Tibial nerve (tissue), 4 donors: ENCODE measurements around the gene ABLIM2. TPM values are rescaled to one million over a fixed set of nuclear protein-coding genes. Genes with fewer than 3 reads are reported as not detected.

Experiments
- DNase-seq, 2 donors: peaks; one replicate each; pipeline ENCODE4 v3.0.0-alpha.2; 2019; ENCODE audit warnings: low spot score in 2 of 2
- H3K27ac ChIP-seq, 4 donors: fragments of 200-600 bp; sonication (generic) in 3 of 4; one replicate each; pipeline ENCODE4 v1.5.1; 2017 to 2019; ENCODE audit warnings: mild to moderate bottlenecking in 1 of 4
- H3K27me3 ChIP-seq, 2 donors: fragments of 200-600 bp; sonication (generic) in 1 of 2; one replicate each; pipeline versions ENCODE4 v1.5.1 to v1.6.0; 2017 to 2019
- H3K36me3 ChIP-seq, 3 donors: fragments of 200-600 bp; sonication (generic); one replicate each; pipeline ENCODE4 v1.5.1; 2018 to 2019
- H3K4me1 ChIP-seq, 4 donors: fragments of 200-600 bp; sonication (generic) in 3 of 4; one replicate each; pipeline ENCODE4 v1.5.1; 2017 to 2019
- H3K4me3 ChIP-seq, 4 donors: fragments of 200-600 bp; sonication (generic) in 3 of 4; one replicate each; pipeline ENCODE4 v1.5.1; 2017 to 2019; ENCODE audit warnings: mild to moderate bottlenecking in 1 of 4, moderate library complexity in 1 of 4
- H3K9me3 ChIP-seq, 4 donors: fragments of 200-600 bp; sonication (generic) in 3 of 4; one replicate each; pipeline ENCODE4 v1.5.1; 2017 to 2019
- CTCF ChIP-seq, 5 experiments: fragments of 200-600 bp in 3 of 5; fragments of 450-650 bp in 2 of 5; sonication (generic) in 3 of 5; IDR thresholded peaks; one replicate each; pipeline ENCODE4 v1.5.1; 2016 to 2019; ENCODE audit warnings: antibody characterized with exemption in 5 of 5, mild to moderate bottlenecking in 3 of 5, moderate library complexity in 2 of 5
- EP300 ChIP-seq, 2 donors: sonication (generic); formaldehyde crosslinking; IDR thresholded peaks; one replicate each; pipeline ENCODE4 v1.6.1; 2017; ENCODE audit warnings: antibody characterized with exemption in 2 of 2, mild to moderate bottlenecking in 1 of 2
- POLR2A ChIP-seq, 2 donors: fragments of 450-650 bp; IDR thresholded peaks; one replicate each; pipeline ENCODE4 v1.6.1; 2017; ENCODE audit warnings: antibody characterized with exemption in 2 of 2, mild to moderate bottlenecking in 2 of 2, moderate library complexity in 2 of 2
- WGBS, 2 donors: methylation state at CpG; one replicate each; pipeline ENCODE4 v1.1.5; 2018; 5-methylcytosine and 5-hydroxymethylcytosine counted together
- total RNA-seq, 4 donors: library from RNA; depleted of rRNA; stranded (reverse); fragments of >200 nt; gene quantifications; one replicate each; pipeline ENCODE4 v1.1.0, GENCODE V29; 2016

ABLIM2 gene
- total RNA-seq, 4 donors from 2014 or later = 29.1 to 125 (median 41.7) TPM

- Histone ChIP-seq H3K4me1 (no peaks in the 10 kb centered on the region), H3K27ac (no peak overlapping the region), H3K36me3 (peaks cover 0 to 6% (median 0%) of the 10 kb centered on the region in 3 donors), H3K9me3 (peaks cover 0 to 9% (median 0%) of the 10 kb centered on the region in 4 donors), H3K27me3 (no peaks in the 10 kb centered on the region), H3K4me3 (no peak overlapping the region)
- 87% methylated on average over 7 of the region's 8 CpGs for WGBS, 2 donors
- TF ChIP-seq POLR2A (IDR thresholded peaks at IDR 0.05) (no peak), CTCF (IDR thresholded peaks at IDR 0.05) (no peak), EP300 (IDR thresholded peaks at IDR 0.05) (no peak)
- DNase-seq = no peak
Observed at GRCh38 chr4:7998447-7998846, 160.2 kb downstream of the ABLIM2 start.

- Histone ChIP-seq H3K27me3 (no peaks in the 10 kb centered on the region), H3K9me3 (peaks cover 0 to 9% (median 0%) of the 10 kb centered on the region in 4 donors), H3K4me3 (no peak overlapping the region), H3K27ac (no peak overlapping the region), H3K36me3 (peaks cover 0 to 6% (median 0%) of the 10 kb centered on the region in 3 donors), H3K4me1 (no peaks in the 10 kb centered on the region)
- DNase-seq = no peak
- WGBS, 2 donors = 87 to 100% methylated on average over 5 of the region's 6 CpGs
- TF ChIP-seq EP300 (IDR thresholded peaks at IDR 0.05) (no peak), POLR2A (IDR thresholded peaks at IDR 0.05) (no peak), CTCF (IDR thresholded peaks at IDR 0.05) (no peak)
Observed at GRCh38 chr4:7995866-7996265, 162.7 kb downstream of the ABLIM2 start.

- Histone ChIP-seq H3K27ac (no peak overlapping the region), H3K4me3 (no peak overlapping the region), H3K36me3 (peaks cover 0 to 7% (median 0%) of the 10 kb centered on the region in 3 donors), H3K27me3 (no peaks in the 10 kb centered on the region), H3K4me1 (no peaks in the 10 kb centered on the region), H3K9me3 (peaks cover 0 to 9% (median 0%) of the 10 kb centered on the region in 4 donors)
- DNase-seq = no peak
- 71 to 94% methylated on average over 2 to 7 of the region's 7 CpGs for WGBS, 2 donors
- TF ChIP-seq POLR2A (IDR thresholded peaks at IDR 0.05) = no peak
- no peak for TF ChIP-seq EP300 (IDR thresholded peaks at IDR 0.05)
- TF ChIP-seq CTCF (IDR thresholded peaks at IDR 0.05) = no peak
Observed at GRCh38 chr4:7995135-7995534, 163.5 kb downstream of the ABLIM2 start.

GRCh38 chr4:7993671-7994070 lies 164.9 kb downstream of the ABLIM2 start:
- H3K4me3 ChIP-seq = no peak overlapping the region
- no peak for DNase-seq
- H3K36me3 ChIP-seq = peaks cover 0 to 13% (median 0%) of the 10 kb centered on the region in 3 donors
- WGBS, 2 donors = 75 to 88% methylated on average over 6 of the region's 6 CpGs
- TF ChIP-seq POLR2A (IDR thresholded peaks at IDR 0.05) (no peak), EP300 (IDR thresholded peaks at IDR 0.05) (no peak), CTCF (IDR thresholded peaks at IDR 0.05) (no peak)
- no peaks in the 10 kb centered on the region for H3K27me3 ChIP-seq
- no peak overlapping the region for H3K27ac ChIP-seq
- H3K9me3 ChIP-seq = peaks cover 0 to 9% (median 0%) of the 10 kb centered on the region in 4 donors
- no peaks in the 10 kb centered on the region for H3K4me1 ChIP-seq

GRCh38 chr4:7992846-7993245 lies 165.8 kb downstream of the ABLIM2 start:
- TF ChIP-seq CTCF (IDR thresholded peaks at IDR 0.05) (no peak), POLR2A (IDR thresholded peaks at IDR 0.05) (no peak), EP300 (IDR thresholded peaks at IDR 0.05) (no peak)
- no peak for DNase-seq
- no peak overlapping the region for H3K27ac ChIP-seq
- H3K9me3 ChIP-seq = peaks cover 0 to 9% (median 0%) of the 10 kb centered on the region in 4 donors
- no peaks in the 10 kb centered on the region for H3K27me3 ChIP-seq
- no peak overlapping the region for H3K4me3 ChIP-seq
- H3K36me3 ChIP-seq = peaks cover 0 to 13% (median 0%) of the 10 kb centered on the region in 3 donors
- WGBS, 2 donors = 78 to 88% methylated on average over 6 to 8 of the region's 11 CpGs
- H3K4me1 ChIP-seq = no peaks in the 10 kb centered on the region
